ENCODE results near the gene KBTBD4.
"Not testable (repeated sequence)": the region's sequence is repeated elsewhere in the genome, so short reads cannot be mapped to it uniquely, and the experiment has no call there.

KBTBD4 gene

GRCh38 chr11:47589977-47590861 lies 11.4 kb upstream of the KBTBD4 start:
- DNase-seq (ENCODE audit: low read depth in 2 of 2), result no peak

- DNase-seq (ENCODE audit: low read depth in 2 of 2), result no peak
Measured at GRCh38 chr11:47589584-47589976, 10.8 kb upstream of the KBTBD4 start.

DNA sequence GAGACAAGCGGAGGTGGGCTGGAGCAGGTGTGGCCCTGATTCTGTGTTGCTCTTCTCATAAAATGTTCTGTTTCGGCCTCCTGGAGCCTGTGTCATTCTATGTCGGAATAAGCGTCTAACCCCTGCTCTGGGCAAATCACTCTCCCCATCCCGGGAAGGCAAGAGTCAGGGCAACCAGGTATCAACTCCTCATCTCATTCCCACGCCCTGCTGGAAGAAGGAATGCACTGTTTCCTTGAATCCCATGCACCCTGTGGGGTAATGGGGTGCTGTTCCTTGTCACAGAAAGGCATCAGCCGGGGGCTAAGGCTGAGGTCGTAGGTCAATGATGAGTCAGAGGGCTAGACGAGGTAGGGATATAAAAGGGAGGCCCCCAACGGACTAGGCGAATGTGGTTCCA lies 10.3 kb upstream of the KBTBD4 start:
- DNase-seq (ENCODE audit: low read depth in 2 of 2), result no peak

DNA sequence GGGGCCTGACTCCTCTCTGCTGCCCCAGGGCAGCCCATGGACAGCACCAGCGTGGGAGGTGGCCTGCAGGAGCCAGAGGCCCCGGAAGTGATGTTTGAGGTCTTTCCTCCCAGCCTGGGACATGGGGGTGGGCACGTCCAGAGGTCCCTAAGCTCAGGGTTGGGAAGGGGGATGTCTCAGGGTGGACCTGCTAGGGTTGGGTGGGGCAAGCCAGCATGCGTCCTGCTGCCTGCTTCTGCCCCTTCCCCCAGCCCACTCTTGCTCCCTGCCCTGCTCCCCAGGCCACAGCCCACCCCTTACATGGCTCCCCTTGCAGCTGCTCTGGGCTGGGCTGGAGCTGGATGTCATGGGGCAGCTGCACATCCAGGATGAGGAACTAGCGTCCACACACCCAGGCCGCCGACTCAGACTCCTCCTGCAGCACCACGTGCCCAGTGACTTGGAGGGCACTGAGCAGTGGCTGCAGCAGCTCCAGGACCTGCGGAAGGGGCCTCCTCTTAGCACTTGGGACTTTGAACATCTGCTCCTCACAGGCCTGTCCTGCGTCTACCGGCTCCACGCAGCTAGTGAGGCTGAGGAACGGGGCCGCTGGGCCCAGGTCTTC lies 9.1 kb upstream of the KBTBD4 start:
- DNase-seq (ENCODE audit: low read depth in 2 of 2), result no peak

- DNase-seq (ENCODE audit: low read depth in 2 of 2), result no peak
Measured at GRCh38 chr11:47587039-47587716, 8.4 kb upstream of the KBTBD4 start.

DNA sequence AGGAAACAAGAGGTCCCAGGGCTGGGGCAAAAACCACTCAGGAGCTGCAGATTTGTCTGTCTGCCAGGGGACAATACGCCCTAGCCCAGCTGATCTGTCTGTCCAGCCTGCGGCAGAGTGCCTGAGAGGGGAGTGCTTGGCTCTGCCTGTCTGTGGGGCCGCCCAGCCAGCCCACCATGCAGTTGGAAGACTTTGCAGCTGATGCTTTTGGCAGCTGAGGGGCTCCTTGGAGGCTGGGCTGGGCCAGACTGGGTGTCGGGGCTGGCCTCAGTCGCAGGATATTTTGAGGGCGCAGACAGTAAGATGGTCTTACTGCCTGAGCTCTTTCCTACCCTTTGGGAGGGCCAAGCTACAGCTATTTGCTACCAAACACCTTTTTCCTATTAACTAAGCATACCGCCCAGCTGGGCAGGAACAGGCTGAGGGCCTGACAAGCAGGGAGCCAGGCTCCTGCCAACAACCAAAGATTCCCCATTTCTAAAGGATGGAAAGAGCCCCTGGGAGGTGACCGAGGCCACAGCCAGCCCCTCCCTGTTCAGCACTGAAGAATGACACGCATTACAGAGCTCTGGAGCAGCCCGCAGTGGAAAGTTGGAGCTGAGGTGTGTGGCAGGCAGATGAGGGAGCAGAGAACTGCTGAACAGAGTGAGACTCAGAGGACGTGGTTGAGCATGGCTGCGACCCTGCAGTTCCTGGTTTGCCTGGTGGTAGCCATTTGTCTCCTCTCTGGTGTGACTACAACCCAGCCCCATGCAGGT lies 7.5 kb upstream of the KBTBD4 start, which contains the start of gene FAM180B:
FAM180B (plus strand) TSS at position 581 of the 758 bp plus-strand sequence; CDS start at position 672, 91 bp downstream.
- no peak for DNase-seq (ENCODE audit: low read depth in 2 of 2)

GRCh38 chr11:47583844-47584243 lies 5.1 kb upstream of the KBTBD4 start:
- no peak for DNase-seq (ENCODE audit: low read depth in 2 of 2)

GRCh38 chr11:47577460-47578041 lies 1.2 kb downstream of the KBTBD4 start:
- DNase-seq (ENCODE audit: low read depth in 2 of 2), result no peak

DNA sequence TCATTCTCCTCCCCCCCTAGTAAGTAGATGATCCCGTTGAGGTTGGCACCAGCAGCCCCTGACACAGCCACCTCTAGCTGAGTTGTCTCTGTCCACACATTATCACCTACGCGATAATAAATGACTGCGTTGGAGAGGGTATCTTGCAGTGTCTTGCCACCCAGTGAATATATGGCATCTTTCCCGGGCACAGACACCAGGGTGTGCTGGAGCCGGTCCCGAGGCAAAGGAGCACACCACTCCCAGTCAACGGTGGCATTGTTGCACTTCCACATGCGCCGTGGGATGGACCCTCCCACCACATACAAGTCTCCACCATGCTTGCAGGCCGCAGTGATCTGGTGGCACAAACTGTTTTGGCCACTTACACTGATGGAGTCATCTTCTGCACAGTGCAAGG lies 5.4 kb downstream of the KBTBD4 start:
- DNase-seq (ENCODE audit: low read depth in 2 of 2), result no peak

DNA sequence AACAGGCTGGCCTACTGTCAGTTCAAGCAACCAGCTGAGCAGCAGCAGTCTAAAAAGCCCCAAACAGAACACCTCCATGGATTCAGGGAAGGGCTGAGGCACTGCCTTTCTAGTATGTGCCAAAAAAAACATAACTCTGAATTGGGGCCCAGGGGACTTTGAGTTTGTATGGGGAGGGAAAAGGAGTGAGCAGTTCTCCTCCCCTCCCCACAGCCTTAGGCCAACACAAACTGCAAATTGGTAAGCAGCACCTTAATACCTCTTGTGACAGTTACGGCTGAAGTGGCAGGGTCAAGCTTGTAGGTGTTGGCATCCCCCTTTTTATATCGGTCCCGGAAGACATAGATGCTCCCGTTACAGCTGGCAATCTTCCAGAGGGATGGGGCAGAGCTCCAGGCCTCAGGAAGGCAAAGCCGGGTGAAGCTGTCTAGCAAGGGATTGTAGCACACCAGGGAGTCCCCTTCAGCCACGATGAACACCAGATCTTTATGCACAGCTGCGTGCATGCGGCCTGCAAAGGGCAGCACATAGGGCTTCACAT lies 6.0 kb downstream of the KBTBD4 start:
- DNase-seq (ENCODE audit: low read depth in 2 of 2), result no peak

DNA sequence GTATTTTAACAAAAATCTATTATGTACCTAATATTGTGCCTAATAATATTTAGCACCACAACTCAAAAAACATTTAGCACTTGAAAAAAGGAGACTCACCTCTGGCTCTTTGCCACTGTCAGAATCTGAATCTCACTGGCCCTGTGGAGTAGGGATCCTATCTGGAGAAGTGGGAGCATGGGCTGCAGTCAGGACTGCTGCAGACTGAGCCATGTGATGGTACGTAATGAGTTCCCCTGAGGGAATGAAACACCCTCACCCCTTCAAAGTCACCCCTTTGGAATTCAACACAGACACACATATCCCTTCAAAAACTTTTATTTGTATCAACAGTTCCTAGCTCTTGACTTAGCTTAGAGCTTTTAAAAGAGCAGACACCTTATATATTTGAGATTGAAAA lies 6.9 kb downstream of the KBTBD4 start:
- DNase-seq (ENCODE audit: low read depth in 2 of 2), result no peak

DNA sequence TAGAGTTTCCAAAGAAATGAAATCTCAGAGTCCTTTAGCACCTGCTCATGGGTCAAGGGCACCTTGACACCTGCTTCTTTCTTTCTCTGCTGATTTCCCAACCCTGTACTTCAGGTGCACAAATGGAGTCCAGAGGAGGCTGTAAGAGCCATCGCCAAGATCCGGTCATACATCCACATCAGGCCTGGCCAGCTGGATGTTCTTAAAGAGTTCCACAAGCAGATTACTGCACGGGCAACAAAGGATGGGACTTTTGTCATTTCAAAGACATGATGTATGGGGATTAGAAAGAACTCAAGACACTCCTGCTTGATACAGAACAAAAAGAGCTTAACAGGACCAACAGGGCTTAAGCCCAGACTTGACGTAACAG lies 7.4 kb downstream of the KBTBD4 start:
- DNase-seq (ENCODE audit: low read depth in 2 of 2), result no peak

GRCh38 chr11:47570651-47571356 lies 8.0 kb downstream of the KBTBD4 start:
- DNase-seq (ENCODE audit: low read depth in 2 of 2), result no peak

- no peak for DNase-seq (ENCODE audit: low read depth in 2 of 2)
Measured at GRCh38 chr11:47569646-47570045, 9.1 kb downstream of the KBTBD4 start.

DNA sequence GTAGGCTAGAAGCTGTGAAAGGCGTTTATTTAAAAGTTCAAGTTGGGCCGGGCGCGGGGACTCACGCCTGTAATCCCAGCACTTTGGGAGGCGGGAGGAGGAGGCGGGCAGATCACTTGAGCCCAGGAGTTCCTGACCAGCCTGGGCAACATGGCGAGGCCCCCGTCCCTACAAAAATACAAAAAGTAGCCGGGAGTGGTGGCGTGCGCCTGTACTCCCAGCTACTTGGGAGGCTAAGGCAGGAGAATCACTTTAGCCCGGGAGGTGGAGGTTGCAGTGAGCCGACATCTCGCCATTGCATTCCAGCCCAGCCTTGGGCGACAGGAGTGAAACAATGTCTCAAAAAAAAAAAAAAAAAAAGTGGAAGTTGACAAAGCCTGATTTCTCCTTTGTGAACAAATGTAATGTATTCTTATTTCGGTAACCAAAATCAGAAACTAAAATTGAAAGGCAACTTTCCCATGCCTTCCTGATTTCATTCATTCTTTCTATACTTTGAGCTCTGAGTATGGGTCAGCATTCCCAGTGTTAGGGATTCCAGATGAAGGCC lies 12.5 kb downstream of the KBTBD4 start:
- DNase-seq (ENCODE audit: low read depth in 2 of 2), result no peak

DNA sequence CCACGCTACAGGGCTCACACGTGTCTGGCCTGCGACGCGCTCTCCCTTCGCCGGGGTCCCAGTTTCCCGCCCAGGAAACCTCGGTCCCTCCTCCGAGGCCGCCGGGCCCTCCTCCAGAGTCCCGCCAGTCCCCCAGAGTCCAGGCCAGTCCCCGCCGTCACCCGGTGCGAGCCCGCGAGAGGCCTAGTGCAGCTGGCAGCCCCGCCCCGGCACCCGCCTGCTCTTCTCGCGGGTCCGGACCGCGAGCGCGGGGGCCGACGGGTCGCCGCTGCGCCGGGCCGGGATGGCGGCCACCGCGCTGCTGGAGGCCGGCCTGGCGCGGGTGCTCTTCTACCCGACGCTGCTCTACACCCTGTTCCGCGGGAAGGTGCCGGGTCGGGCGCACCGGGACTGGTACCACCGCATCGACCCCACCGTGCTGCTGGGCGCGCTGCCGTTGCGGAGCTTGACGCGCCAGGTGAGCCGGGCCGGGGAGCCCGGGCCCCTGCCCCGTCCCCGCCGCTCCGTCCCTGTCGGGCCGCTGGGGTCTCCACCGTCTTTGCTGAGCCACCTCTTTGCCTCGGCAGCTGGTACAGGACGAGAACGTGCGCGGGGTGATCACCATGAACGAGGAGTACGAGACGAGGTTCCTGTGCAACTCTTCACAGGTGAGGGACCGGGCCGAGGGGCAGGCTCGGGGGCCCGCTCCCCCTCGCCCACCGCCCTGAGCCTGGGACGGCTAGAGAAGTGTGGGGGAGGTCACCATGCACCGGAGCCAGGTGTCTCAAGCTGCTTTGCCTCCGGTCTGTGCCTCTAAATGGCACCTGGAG lies 13.2 kb downstream of the KBTBD4 start, which contains the start of gene PTPMT1:
PTPMT1 (plus strand) TSS at position 260 of the 809 bp plus-strand sequence; CDS start at position 284, 24 bp downstream.
- peak; percentile 62 to 69 for DNase-seq (ENCODE audit: low read depth in 2 of 2)

GRCh38 chr11:47564933-47565339 lies 13.8 kb downstream of the KBTBD4 start:
- no peak for DNase-seq (ENCODE audit: low read depth in 2 of 2)

GRCh38 chr11:47564366-47564765 lies 14.4 kb downstream of the KBTBD4 start:
- not testable (repeated sequence) for DNase-seq (ENCODE audit: low read depth in 2 of 2)

GRCh38 chr11:47562393-47562792 lies 16.4 kb downstream of the KBTBD4 start:
- not testable (repeated sequence) for DNase-seq (ENCODE audit: low read depth in 2 of 2)

All from stimulated activated CD8-positive, alpha-beta memory T cell treated with anti-CD3 and anti-CD28 coated beads, Interleukin-2, amount 100 ng/mL, for 48 hours (primary cell).